Upper lobe of right lung (tissue), 1 donor: Measurements from ENCODE around the gene ZBTB7C. TPM values are rescaled to one million over a fixed set of nuclear protein-coding genes. Genes with fewer than 3 reads are reported as not detected.
A peak's percentile ranks its signal among the peaks of the same experiment; 100 is the strongest.

Source experiments
- ATAC-seq: fragments of 200-7000 bp; cut with Tn5 transposase; one replicate; pipeline ENCODE4 v1.9.1; 2020; ENCODE audit warnings: mild to moderate bottlenecking, moderate library complexity
- DNase-seq: peaks from one replicate; pipeline ENCODE4 v3.0.0-alpha.2; 2020
- H3K27ac ChIP-seq: fragments of 200-600 bp; one replicate; pipeline ENCODE4 v1.8.0; 2022
- H3K27me3 ChIP-seq: fragments of 200-600 bp; one replicate; pipeline ENCODE4 v1.8.0; 2022; ENCODE audit warnings: mild to moderate bottlenecking
- H3K36me3 ChIP-seq: fragments of 200-600 bp; one replicate; pipeline ENCODE4 v1.8.0; 2022
- H3K4me1 ChIP-seq: fragments of 200-600 bp; one replicate; pipeline ENCODE4 v1.8.0; 2022
- H3K4me3 ChIP-seq: fragments of 200-600 bp; one replicate; pipeline ENCODE4 v1.8.0; 2022; ENCODE audit warnings: mild to moderate bottlenecking
- H3K9me3 ChIP-seq: fragments of 200-600 bp; one replicate; pipeline ENCODE4 v1.8.0; 2022
- intact Hi-C: fragments of 100-400 bp; cut with DNase I; formaldehyde crosslinking; loops from one replicate; pipeline ENCODE4 v1.11.0; 2022
- total RNA-seq: library from RNA; stranded (reverse); fragmentation: NEBNext Ultra II Directional; extraction: Animal tissue kit (Norgen Biotek cat#: 25700); gene quantifications from one replicate; pipeline ENCODE4 v1.2.1, GENCODE V29; 2021
- TF ChIP-seq, protein P1 (sequence below): fragments of 200-600 bp; IDR thresholded peaks from one replicate; pipeline ENCODE4 v1.8.0; 2022; ENCODE audit warnings: antibody characterized with exemption
- donor health status: DM: no; HTN: yes; CAD: no; lungs with severe emphysema.

The ZBTB7C gene
- total RNA-seq, 1 donor from 2014 or later = 17.7 TPM

DNA sequence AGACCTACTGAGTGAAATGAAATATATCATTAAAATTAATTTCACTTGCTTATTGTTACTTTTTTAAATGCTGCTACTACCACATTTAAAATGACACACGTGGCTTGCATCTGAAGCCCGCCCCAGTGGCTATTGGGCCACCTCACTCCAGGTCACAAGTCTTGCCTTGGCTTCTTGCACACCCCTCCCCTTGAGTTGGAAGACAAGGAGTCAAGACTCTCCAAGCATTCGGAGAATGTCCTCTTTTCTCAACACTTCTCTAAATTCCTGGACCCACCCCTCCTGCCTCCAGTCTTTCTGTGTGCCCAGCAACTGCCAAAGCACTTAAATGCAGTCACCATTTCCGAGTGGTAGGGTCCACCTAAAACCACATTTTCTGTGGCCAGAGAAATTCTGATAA is 73.4 kb downstream of the ZBTB7C start:
- TF ChIP-seq, protein P1, sequence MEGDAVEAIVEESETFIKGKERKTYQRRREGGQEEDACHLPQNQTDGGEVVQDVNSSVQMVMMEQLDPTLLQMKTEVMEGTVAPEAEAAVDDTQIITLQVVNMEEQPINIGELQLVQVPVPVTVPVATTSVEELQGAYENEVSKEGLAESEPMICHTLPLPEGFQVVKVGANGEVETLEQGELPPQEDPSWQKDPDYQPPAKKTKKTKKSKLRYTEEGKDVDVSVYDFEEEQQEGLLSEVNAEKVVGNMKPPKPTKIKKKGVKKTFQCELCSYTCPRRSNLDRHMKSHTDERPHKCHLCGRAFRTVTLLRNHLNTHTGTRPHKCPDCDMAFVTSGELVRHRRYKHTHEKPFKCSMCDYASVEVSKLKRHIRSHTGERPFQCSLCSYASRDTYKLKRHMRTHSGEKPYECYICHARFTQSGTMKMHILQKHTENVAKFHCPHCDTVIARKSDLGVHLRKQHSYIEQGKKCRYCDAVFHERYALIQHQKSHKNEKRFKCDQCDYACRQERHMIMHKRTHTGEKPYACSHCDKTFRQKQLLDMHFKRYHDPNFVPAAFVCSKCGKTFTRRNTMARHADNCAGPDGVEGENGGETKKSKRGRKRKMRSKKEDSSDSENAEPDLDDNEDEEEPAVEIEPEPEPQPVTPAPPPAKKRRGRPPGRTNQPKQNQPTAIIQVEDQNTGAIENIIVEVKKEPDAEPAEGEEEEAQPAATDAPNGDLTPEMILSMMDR = no peak
- H3K27ac ChIP-seq = peak overlapping the region; percentile 78
- intact Hi-C loops = no loop called here

DNA sequence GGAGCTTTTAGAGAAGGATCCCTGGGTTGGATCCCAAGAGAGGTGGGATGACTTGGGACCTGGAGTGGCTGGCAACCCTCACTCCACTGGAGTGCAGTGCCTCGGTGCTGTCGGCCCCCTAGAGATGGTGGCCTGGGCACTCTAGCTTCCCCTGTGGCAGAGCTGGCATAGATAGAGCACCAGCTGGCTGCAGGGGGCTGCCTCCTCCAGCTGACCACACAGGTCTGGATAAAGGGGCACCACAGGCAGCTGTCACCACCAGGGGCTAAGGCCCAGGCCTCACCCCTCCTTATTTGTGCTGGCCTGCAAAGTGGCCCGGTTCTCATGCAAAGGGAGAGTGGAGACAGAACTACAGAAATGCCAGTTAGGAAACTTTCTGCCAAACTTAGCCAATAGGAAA is 74.3 kb downstream of the ZBTB7C start:
- Histone ChIP-seq H3K4me1 (peaks cover 11% of the 10 kb centered on the region), H3K9me3 (no peaks in the 10 kb centered on the region), H3K27ac (no peak overlapping the region), H3K27me3 (no peaks in the 10 kb centered on the region), H3K4me3 (no peak overlapping the region), H3K36me3 (no peaks in the 10 kb centered on the region)
- ATAC-seq (no peak), DNase-seq (no peak)
- intact Hi-C loops = no loop called here
- TF ChIP-seq, protein P1 = no peak

More for the DNA sequence above, 73.4 kb downstream of the ZBTB7C start:
- H3K27me3 ChIP-seq = no peaks in the 10 kb centered on the region
- no peaks in the 10 kb centered on the region for H3K9me3 ChIP-seq
- no peaks in the 10 kb centered on the region for H3K36me3 ChIP-seq
- peaks cover 11% of the 10 kb centered on the region for H3K4me1 ChIP-seq
- peak; percentile 79 for ATAC-seq
- no peak overlapping the region for H3K4me3 ChIP-seq
- DNase-seq = no peak

DNA sequence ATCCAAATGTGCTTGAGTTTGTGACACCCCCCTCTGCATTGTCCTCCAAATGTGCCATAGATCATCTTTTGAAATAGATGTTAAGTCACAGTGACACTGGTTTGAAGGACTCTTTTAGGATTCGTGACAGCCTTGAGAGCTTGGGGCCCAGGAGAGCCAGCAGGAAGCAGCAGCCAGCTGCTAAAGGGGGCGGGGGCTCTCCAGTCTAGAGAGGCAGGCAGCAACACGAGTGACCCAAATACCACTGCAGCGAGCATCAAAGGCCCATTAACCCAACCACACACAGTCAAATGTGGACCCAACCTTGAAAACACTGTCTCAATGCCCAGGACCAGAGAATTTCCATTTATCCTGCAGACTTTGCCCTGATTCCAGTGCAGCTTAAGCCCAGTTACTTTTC is 75.6 kb downstream of the ZBTB7C start:
- no peak overlapping the region for H3K27ac ChIP-seq
- ATAC-seq = peak; percentile 65
- no peaks in the 10 kb centered on the region for H3K36me3 ChIP-seq
- TF ChIP-seq, protein P1 = no peak
- peaks cover 11% of the 10 kb centered on the region for H3K4me1 ChIP-seq
- no peak overlapping the region for H3K4me3 ChIP-seq
- no peaks in the 10 kb centered on the region for H3K27me3 ChIP-seq
- intact Hi-C loops = no loop called here
- H3K9me3 ChIP-seq = no peaks in the 10 kb centered on the region
- no peak for DNase-seq

DNA sequence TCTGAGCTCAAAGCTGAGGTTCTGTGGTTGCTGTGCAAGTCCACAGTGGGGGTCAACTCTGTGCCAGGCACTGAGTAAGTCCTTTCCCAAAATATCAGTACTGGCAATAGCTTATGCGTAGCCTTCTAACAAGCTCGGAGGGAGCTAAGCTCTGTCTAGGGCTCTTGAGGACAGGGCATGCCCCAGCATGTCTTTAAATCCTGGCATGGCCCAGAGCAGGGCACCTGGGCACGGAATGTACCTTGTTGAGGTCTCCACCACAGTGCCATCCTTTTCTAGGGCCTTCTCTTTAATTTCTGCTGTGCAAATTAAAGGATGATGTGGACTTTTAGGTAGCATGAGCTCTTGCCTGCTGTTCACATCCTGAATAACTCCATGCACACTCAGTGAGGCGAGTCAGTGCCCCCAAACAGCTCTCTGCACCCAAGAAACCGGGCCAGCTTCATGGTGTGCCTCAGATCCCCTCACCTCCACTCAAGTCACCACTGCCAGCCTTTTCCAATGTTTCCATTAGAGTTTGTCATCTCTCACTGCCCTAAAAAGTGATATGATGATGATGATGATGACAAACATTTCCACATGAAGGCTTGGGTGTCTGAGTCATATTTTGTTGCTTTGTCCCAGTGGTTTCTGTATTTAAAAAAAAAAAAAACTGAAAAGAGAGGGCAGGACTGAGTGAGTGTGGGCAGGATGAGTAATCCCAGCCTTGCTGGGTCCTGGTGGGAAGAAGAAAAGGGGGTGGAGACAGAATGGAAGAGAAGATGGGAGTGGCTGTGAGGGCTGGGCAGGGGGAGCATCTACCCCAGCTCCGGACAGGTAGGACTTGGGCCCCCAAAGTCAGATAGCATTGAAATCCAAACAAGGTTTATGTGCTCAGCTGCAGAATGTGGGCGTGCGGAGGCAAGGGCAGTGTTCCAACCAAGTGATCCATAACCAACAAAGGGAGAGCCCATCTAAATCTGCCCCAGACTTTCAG is 78.9 kb downstream of the ZBTB7C start:
- H3K4me1 ChIP-seq = peaks cover 11% of the 10 kb centered on the region
- intact Hi-C loops = no loop called here
- TF ChIP-seq, protein P1 = no peak
- no peak overlapping the region for H3K27ac ChIP-seq
- DNase-seq (no peak), ATAC-seq (peak; percentile 27)
- H3K9me3 ChIP-seq = no peaks in the 10 kb centered on the region
- no peaks in the 10 kb centered on the region for H3K36me3 ChIP-seq
- H3K4me3 ChIP-seq = no peak overlapping the region
- no peaks in the 10 kb centered on the region for H3K27me3 ChIP-seq

DNA sequence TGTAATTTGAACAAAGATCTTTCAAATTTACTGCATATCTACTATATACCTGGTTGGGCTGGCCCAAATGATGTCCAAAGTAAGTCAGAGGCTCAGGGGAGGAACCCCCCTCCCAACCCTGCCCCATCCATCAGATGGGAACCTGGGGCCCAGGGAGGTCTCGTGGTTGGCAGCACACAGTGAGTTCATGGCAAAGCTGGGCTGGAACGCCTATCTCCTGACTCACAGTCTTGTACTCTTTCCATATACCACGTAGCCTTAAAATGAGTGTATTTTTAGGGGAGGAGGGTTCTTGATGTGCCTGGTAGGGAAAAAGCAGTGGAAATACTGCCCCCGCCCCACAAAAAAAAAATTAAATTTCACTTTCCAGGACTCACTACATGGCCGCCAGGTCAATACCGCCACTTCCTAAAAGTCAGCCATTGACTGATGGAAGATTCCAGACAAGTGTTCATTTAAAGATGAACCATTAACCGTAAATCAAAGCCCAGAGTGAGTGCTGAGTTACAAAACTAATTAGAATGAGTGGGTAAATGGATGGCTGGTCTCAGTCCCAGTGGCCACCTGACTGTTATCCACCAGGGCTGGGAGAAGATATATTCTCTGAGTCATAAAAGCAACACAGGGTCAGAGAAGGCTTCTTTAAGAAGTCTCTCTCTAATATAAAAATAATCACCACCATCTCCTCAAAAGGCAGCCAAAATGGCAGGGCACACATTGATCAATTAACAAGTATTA is 80.5 kb downstream of the ZBTB7C start:
- Histone ChIP-seq H3K4me1 (peaks cover 6% of the 10 kb centered on the region), H3K4me3 (no peak overlapping the region), H3K27me3 (no peaks in the 10 kb centered on the region), H3K9me3 (no peaks in the 10 kb centered on the region), H3K36me3 (no peaks in the 10 kb centered on the region), H3K27ac (no peak overlapping the region)
- DNase-seq (no peak), ATAC-seq (no peak)
- intact Hi-C loops = no loop called here
- TF ChIP-seq, protein P1 = no peak
